K562 (cell line): ENCODE results near the gene ADK. TPM values are rescaled to one million over a fixed set of nuclear protein-coding genes. Genes with fewer than 3 reads are reported as not detected.

Source experiments
- CBFB ChIP-seq: sonication (generic); formaldehyde crosslinking; IDR thresholded peaks from 2 replicates; pipeline ENCODE4 v1.4.0; 2020; ENCODE audit warnings: mild to moderate bottlenecking, missing genetic modification reagents
- CCAR2 ChIP-seq: fragments of 200-400 bp; formaldehyde crosslinking; IDR thresholded peaks from 2 replicates; pipeline ENCODE4 v1.6.1; 2017; ENCODE audit warnings: mild to moderate bottlenecking, low read depth, low read length
- HDAC8 ChIP-seq: fragments of 450-650 bp; IDR thresholded peaks from 2 replicates; pipeline ENCODE4 v1.6.1; 2016; ENCODE audit warnings: mild to moderate bottlenecking, missing genetic modification characterization, moderate library complexity, missing compliant biosample characterization
- HDGF ChIP-seq: fragments of 450-650 bp; IDR thresholded peaks from 2 replicates; pipeline ENCODE4 v1.6.1; 2016
- ILF3 ChIP-seq: fragments of 450-650 bp; IDR thresholded peaks from 2 replicates; pipeline ENCODE4 v1.6.1; 2018; ENCODE audit warnings: antibody characterized with exemption, mild to moderate bottlenecking, moderate library complexity, borderline replicate concordance
- ILK ChIP-seq: fragments of 450-650 bp; IDR thresholded peaks from 2 replicates; pipeline ENCODE4 v1.6.1; 2016; ENCODE audit warnings: missing genetic modification characterization, low read depth, mild to moderate bottlenecking, missing compliant biosample characterization, moderate library complexity, borderline replicate concordance
- JUNB ChIP-seq: fragments of 450-650 bp; formaldehyde crosslinking; conservative IDR thresholded peaks from 2 replicates; pipeline ENCODE4 v1.4.0; 2020; ENCODE audit warnings: mild to moderate bottlenecking
- TCF7L2 ChIP-seq: fragments of 150-350 bp; IDR thresholded peaks from 2 replicates; pipeline ENCODE4 v1.6.1; 2016; ENCODE audit warnings: low read depth, mild to moderate bottlenecking, low read length, moderate library complexity
- TSC22D4 ChIP-seq: fragments of 450-650 bp; IDR thresholded peaks from 2 replicates; pipeline ENCODE4 v1.6.1; 2016; ENCODE audit warnings: missing genetic modification characterization, missing biosample characterization, control low read depth
- TSHZ1 ChIP-seq: fragments of 250-450 bp; sonication (Bioruptor Pico); IDR thresholded peaks from 2 replicates; pipeline ENCODE4 v1.4.0; 2020; ENCODE audit warnings: mild to moderate bottlenecking, moderate library complexity
- USF2 ChIP-seq: sonication (generic); formaldehyde crosslinking; IDR thresholded peaks from 2 replicates; pipeline ENCODE4 v1.5.0; 2020; ENCODE audit warnings: missing genetic modification reagents
- ZNF699 ChIP-seq: fragments of 250-450 bp; sonication (Bioruptor Pico); IDR thresholded peaks from 2 replicates; pipeline ENCODE4 v1.8.0; 2021; ENCODE audit warnings: mild to moderate bottlenecking, moderate library complexity; ENCODE audit not compliant: insufficient replicate concordance
- polyA plus RNA-seq, 8 experiments: library from polyadenylated mRNA; depleted of rRNA in 4 of 8; stranded (reverse) in 5 of 8; unstranded in 3 of 8; fragments of >200 nt; fragmentation: Nextera tagmentation in 2 of 8; fragmentation: Illumina TruSeq in 1 of 8; extraction: Ambion mirVana in 2 of 8; extraction: Trizol in 1 of 8; gene quantifications; 2 replicates each; pipeline versions ENCODE4 v1.2.1 to v1.2.3, GENCODE V29; 2011 to 2014; ENCODE audit warnings: inconsistent platforms in 1 of 8, missing spikeins in 1 of 8
- total RNA-seq, 7 experiments: library from RNA; depleted of rRNA in 6 of 7; stranded (reverse); fragments of >200 nt in 6 of 7; fragmentation: Illumina TruSeq in 2 of 7; extraction: Trizol in 2 of 7; gene quantifications; 2 replicates each; pipeline versions ENCODE4 v1.2.1 to v1.2.3, GENCODE V29; 2011 to 2021; ENCODE audit warnings: low replicate concordance in 1 of 7
- TF ChIP-seq, protein P1 (sequence below): sonication (generic); formaldehyde crosslinking; IDR thresholded peaks from 2 replicates; pipeline ENCODE4 v1.8.0; 2022; ENCODE audit warnings: missing genetic modification reagents, mild to moderate bottlenecking, borderline replicate concordance
- TF ChIP-seq, protein P2 (sequence below): fragments of 450-650 bp; IDR thresholded peaks from 2 replicates; pipeline ENCODE4 v1.7.1; 2018; ENCODE audit warnings: mild to moderate bottlenecking, low read depth; ENCODE audit not compliant: partially characterized antibody
- TF ChIP-seq, protein P3 (sequence below): IDR thresholded peaks from 2 replicates; pipeline ENCODE4 v1.6.1; 2012; ENCODE audit warnings: low read depth, low read length, improper control_type of control experiment, borderline replicate concordance

The ADK gene
- total and polyA plus RNA-seq, 9 of the 15 experiments (the other 6 are each of a cell fraction or from before 2014, with no cell fraction given) = 54.2 to 97.8 (median 73.6) TPM

DNA sequence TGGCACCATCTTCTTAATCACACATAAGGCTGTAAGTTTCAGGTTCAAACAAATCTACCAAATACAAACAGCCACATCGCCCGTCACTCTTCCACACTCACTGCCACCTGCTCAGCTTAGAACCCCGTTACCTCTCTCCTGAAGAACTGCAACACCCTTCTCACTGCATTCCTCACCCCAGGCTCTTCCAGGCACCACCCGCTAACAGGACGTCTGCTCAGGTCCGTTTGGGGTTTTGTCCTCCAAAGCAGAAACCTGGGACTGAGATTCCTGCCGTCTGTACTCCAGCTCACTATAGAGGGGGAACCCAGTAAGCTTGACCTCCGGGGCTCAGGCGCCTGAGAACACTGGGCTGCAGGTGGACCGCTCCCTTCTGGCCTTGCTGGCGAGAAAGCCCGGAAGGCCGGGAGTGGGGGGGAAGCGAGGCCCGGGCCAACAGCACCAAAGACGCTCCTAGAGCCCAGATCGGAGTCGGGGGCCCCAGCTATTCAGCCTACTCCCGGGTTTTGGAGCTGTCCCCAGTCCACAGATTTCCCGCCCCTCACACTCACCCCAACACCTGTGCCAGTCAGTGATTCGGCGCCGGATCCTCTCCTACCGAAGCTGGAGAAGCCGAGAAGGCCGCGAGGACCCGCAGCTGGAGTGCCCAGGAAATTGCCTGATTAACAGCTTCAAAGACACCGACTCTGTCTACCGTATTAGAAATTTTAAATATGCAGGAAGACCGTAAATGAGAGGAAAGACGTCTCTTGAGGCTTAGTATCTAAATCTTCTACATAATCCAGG lies 624 bp upstream of the ADK start, which contains the start of gene AP3M1 (continued):
- TF ChIP-seq, protein P1, sequence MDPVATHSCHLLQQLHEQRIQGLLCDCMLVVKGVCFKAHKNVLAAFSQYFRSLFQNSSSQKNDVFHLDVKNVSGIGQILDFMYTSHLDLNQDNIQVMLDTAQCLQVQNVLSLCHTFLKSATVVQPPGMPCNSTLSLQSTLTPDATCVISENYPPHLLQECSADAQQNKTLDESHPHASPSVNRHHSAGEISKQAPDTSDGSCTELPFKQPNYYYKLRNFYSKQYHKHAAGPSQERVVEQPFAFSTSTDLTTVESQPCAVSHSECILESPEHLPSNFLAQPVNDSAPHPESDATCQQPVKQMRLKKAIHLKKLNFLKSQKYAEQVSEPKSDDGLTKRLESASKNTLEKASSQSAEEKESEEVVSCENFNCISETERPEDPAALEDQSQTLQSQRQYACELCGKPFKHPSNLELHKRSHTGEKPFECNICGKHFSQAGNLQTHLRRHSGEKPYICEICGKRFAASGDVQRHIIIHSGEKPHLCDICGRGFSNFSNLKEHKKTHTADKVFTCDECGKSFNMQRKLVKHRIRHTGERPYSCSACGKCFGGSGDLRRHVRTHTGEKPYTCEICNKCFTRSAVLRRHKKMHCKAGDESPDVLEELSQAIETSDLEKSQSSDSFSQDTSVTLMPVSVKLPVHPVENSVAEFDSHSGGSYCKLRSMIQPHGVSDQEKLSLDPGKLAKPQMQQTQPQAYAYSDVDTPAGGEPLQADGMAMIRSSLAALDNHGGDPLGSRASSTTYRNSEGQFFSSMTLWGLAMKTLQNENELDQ = no peak
- TF ChIP-seq, protein P2, sequence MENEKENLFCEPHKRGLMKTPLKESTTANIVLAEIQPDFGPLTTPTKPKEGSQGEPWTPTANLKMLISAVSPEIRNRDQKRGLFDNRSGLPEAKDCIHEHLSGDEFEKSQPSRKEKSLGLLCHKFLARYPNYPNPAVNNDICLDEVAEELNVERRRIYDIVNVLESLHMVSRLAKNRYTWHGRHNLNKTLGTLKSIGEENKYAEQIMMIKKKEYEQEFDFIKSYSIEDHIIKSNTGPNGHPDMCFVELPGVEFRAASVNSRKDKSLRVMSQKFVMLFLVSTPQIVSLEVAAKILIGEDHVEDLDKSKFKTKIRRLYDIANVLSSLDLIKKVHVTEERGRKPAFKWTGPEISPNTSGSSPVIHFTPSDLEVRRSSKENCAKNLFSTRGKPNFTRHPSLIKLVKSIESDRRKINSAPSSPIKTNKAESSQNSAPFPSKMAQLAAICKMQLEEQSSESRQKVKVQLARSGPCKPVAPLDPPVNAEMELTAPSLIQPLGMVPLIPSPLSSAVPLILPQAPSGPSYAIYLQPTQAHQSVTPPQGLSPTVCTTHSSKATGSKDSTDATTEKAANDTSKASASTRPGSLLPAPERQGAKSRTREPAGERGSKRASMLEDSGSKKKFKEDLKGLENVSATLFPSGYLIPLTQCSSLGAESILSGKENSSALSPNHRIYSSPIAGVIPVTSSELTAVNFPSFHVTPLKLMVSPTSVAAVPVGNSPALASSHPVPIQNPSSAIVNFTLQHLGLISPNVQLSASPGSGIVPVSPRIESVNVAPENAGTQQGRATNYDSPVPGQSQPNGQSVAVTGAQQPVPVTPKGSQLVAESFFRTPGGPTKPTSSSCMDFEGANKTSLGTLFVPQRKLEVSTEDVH = no peak
- TF ChIP-seq TSC22D4 (tag) (no peak), USF2 (CRISPR knock-in tag) (no peak), CCAR2 (no peak), HDAC8 (tag) (0 out of 2 replicates have a peak, but pooled peaks have one; percentile 50), TSHZ1 (CRISPR knock-in tag) (no peak), HDGF (peak; percentile 80; the same call in 1 of the 2 replicates), ILK (tag) (no peak), ZNF699 (CRISPR knock-in tag) (no peak), CBFB (CRISPR knock-in tag) (no peak), ILF3 (peak; percentile 70; the same call in 1 of the 2 replicates), JUNB (CRISPR knock-in tag) (no peak), TCF7L2 (peak; percentile 93)
- TF ChIP-seq, protein P3, sequence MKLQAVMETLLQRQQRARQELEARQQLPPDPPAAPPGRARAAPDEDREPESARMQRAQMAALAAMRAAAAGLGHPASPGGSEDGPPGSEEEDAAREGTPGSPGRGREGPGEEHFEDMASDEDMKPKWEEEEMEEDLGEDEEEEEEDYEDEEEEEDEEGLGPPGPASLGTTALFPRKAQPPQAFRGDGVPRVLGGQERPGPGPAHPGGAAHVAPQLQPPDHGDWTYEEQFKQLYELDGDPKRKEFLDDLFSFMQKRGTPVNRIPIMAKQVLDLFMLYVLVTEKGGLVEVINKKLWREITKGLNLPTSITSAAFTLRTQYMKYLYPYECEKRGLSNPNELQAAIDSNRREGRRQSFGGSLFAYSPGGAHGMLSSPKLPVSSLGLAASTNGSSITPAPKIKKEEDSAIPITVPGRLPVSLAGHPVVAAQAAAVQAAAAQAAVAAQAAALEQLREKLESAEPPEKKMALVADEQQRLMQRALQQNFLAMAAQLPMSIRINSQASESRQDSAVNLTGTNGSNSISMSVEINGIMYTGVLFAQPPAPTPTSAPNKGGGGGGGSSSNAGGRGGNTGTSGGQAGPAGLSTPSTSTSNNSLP = peak; percentile 29; the same call in 1 of the 2 replicates
